Astrocyte (in vitro differentiated cells and primary cell): ENCODE data around the gene GATC. TPM values are rescaled to one million over a fixed set of nuclear protein-coding genes. Genes with fewer than 3 reads are reported as not detected.
"Not testable (repeated sequence)": the region's sequence is repeated elsewhere in the genome, so short reads cannot be mapped to it uniquely, and the experiment has no call there.

Experiments
- DNase-seq: peaks from one replicate; pipeline ENCODE4 v3.0.0-alpha.2; 2010; ENCODE audit warnings: low read depth
- FAIRE-seq: peaks from 2 replicates; lab custom pipeline; 2011; peaks lifted over from hg19 to GRCh38; lab: Jason Lieb, UNC
- H2AFZ ChIP-seq: 2 replicates; pipeline ENCODE4 v1.6.0; 2012; ENCODE audit warnings: low read depth, low read length, inconsistent platforms
- H3K27ac ChIP-seq: 2 replicates; pipeline ENCODE4 v1.5.1; 2011; ENCODE audit warnings: low read depth, low read length, inconsistent platforms
- H3K27me3 ChIP-seq: 2 replicates; pipeline ENCODE4 v1.6.0; 2011; ENCODE audit warnings: low read length, inconsistent platforms; ENCODE audit not compliant: insufficient read depth
- H3K36me3 ChIP-seq: 2 replicates; pipeline ENCODE4 v1.5.1; 2011; ENCODE audit warnings: low read length, inconsistent platforms; ENCODE audit not compliant: insufficient read depth
- H3K4me1 ChIP-seq: 2 replicates; pipeline ENCODE4 v1.5.1; 2011; ENCODE audit warnings: low read length, inconsistent platforms; ENCODE audit not compliant: insufficient read depth
- H3K4me2 ChIP-seq: 2 replicates; pipeline ENCODE4 v1.6.0; 2012; ENCODE audit warnings: low read length, inconsistent platforms
- H3K4me3 ChIP-seq: 2 replicates; pipeline ENCODE4 v1.5.1; 2011; ENCODE audit warnings: low read depth, mild to moderate bottlenecking, low read length, inconsistent platforms; ENCODE audit not compliant: insufficient read depth
- H3K79me2 ChIP-seq: 2 replicates; pipeline ENCODE4 v1.6.0; 2012; ENCODE audit warnings: mild to moderate bottlenecking, low read length, inconsistent platforms; ENCODE audit not compliant: insufficient read depth
- H3K9ac ChIP-seq: 2 replicates; pipeline ENCODE4 v1.6.0; 2012; ENCODE audit warnings: mild to moderate bottlenecking, low read length, inconsistent platforms
- H3K9me3 ChIP-seq: 2 replicates; pipeline ENCODE4 v1.5.1; 2012; ENCODE audit warnings: low read depth, mild to moderate bottlenecking, low read length, inconsistent platforms; ENCODE audit not compliant: insufficient read depth
- H4K20me1 ChIP-seq: 2 replicates; pipeline ENCODE4 v1.6.0; 2012; ENCODE audit warnings: low read length, inconsistent platforms; ENCODE audit not compliant: insufficient read depth
- H3K27ac Mint-ChIP-seq: one replicate; pipeline ENCODE4 v1.8.0; 2021; ENCODE audit warnings: mild to moderate bottlenecking, mixed read lengths; ENCODE audit not compliant: unreplicated experiment
- H3K27me3 Mint-ChIP-seq: one replicate; pipeline ENCODE4 v1.8.0; 2021; ENCODE audit warnings: low read depth, mixed read lengths; ENCODE audit not compliant: unreplicated experiment
- H3K36me3 Mint-ChIP-seq: one replicate; pipeline ENCODE4 v1.8.0; 2021; ENCODE audit warnings: low read depth, mixed read lengths; ENCODE audit not compliant: unreplicated experiment
- H3K4me1 Mint-ChIP-seq: one replicate; pipeline ENCODE4 v1.8.0; 2021; ENCODE audit warnings: low read depth, mixed read lengths; ENCODE audit not compliant: unreplicated experiment
- H3K4me3 Mint-ChIP-seq: one replicate; pipeline ENCODE4 v1.8.0; 2021; ENCODE audit warnings: mild to moderate bottlenecking, moderate library complexity, mixed read lengths; ENCODE audit not compliant: unreplicated experiment
- H3K9me3 Mint-ChIP-seq: one replicate; pipeline ENCODE4 v1.8.0; 2021; ENCODE audit warnings: mild to moderate bottlenecking, mixed read lengths; ENCODE audit not compliant: unreplicated experiment
- EZH2 ChIP-seq: IDR thresholded peaks from 2 replicates; pipeline ENCODE4 v1.6.1; 2012; ENCODE audit warnings: mild to moderate bottlenecking, low read length, inconsistent platforms; ENCODE audit not compliant: insufficient read depth
- total RNA-seq: library from RNA; stranded (reverse); gene quantifications from 2 replicates; pipeline ENCODE4 v1.2.1, GENCODE V29; 2021
- TF ChIP-seq, protein P1 (sequence below): IDR thresholded peaks from 2 replicates; pipeline ENCODE4 v1.5.1; 2011; ENCODE audit warnings: low read depth, mild to moderate bottlenecking, inconsistent platforms, low read length, moderate library complexity; ENCODE audit not compliant: insufficient read depth

GATC gene
- total RNA-seq, 1 donor from 2014 or later = 28.8 TPM

DNA sequence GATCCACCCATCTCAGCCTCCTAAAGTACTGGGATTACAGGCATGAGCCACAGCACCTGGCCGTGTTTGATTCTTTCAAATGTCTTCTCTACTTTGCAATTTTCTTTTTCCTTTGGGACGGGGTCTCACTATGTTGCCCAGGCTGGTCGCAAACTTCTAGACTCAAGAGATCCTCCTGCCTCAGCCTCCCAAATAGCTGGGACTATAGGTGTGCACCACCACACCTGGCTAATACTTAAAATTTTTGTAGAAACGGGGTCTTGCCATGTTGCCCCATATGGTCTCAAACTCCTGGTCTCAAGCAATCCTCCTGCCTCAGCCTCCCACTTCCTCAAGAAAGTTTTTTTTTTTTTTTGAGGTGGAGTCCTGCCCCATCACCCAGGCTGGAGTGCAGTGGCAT is 1.7 kb downstream of the GATC start:
- Mint-ChIP-seq H3K4me3 (peak overlapping the region; percentile 100), H3K9me3 (no peaks in the 10 kb centered on the region), H3K36me3 (peaks cover 7% of the 10 kb centered on the region), H3K4me1 (peaks cover 14% of the 10 kb centered on the region), H3K27ac (no peak overlapping the region), H3K27me3 (no peaks in the 10 kb centered on the region)
- no peaks in the 10 kb centered on the region for H3K27me3 ChIP-seq
- no peak overlapping the region for H3K4me3 ChIP-seq
- TF ChIP-seq, protein P1, sequence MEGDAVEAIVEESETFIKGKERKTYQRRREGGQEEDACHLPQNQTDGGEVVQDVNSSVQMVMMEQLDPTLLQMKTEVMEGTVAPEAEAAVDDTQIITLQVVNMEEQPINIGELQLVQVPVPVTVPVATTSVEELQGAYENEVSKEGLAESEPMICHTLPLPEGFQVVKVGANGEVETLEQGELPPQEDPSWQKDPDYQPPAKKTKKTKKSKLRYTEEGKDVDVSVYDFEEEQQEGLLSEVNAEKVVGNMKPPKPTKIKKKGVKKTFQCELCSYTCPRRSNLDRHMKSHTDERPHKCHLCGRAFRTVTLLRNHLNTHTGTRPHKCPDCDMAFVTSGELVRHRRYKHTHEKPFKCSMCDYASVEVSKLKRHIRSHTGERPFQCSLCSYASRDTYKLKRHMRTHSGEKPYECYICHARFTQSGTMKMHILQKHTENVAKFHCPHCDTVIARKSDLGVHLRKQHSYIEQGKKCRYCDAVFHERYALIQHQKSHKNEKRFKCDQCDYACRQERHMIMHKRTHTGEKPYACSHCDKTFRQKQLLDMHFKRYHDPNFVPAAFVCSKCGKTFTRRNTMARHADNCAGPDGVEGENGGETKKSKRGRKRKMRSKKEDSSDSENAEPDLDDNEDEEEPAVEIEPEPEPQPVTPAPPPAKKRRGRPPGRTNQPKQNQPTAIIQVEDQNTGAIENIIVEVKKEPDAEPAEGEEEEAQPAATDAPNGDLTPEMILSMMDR = no peak
- TF ChIP-seq EZH2 = no peak
- no peak overlapping the region for H3K27ac ChIP-seq
- peaks cover 22% of the 10 kb centered on the region for H3K36me3 ChIP-seq
- no peak overlapping the region for H2AFZ ChIP-seq
- H4K20me1 ChIP-seq = peaks cover 35% of the 10 kb centered on the region
- H3K9ac ChIP-seq = peak overlapping the region; percentile 97
- H3K9me3 ChIP-seq = no peaks in the 10 kb centered on the region
- H3K4me2 ChIP-seq = peak overlapping the region; percentile 97
- FAIRE-seq (no peak), DNase-seq (no peak)
- H3K79me2 ChIP-seq = peaks cover 80% of the 10 kb centered on the region
- H3K4me1 ChIP-seq = peaks cover 12% of the 10 kb centered on the region

DNA sequence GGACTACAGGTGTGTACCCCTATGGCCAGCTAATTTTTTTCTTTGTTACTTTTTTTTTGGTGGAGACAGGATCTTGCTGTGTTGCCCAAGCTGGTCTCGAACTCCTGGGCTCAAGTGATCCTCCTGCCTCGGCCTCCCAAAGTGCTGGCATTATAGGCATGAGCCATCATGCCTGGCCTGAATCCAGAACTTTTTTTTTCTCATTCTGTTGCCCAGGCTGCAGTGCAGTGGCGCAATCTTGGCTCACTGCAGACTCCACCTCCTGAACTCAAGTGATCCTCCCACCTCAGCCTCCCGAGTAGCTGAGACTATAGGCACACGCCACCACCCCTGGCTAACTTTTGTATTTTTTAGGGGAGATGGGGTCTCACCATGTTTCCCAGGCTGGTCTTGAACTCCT is 6.3 kb downstream of the GATC start:
- H3K27ac ChIP-seq, H3K4me1 Mint-ChIP-seq, FAIRE-seq, H3K9me3 ChIP-seq, H3K4me2 ChIP-seq, H3K27me3 ChIP-seq, H3K9me3 Mint-ChIP-seq, DNase-seq, H3K9ac ChIP-seq, H3K4me3 Mint-ChIP-seq, H3K36me3 Mint-ChIP-seq, H3K4me1 ChIP-seq, H3K4me3 ChIP-seq, H2AFZ ChIP-seq, H3K27me3 Mint-ChIP-seq, H3K27ac Mint-ChIP-seq: not testable (repeated sequence)
- Histone ChIP-seq H3K36me3 (peaks cover 16% of the 10 kb centered on the region), H4K20me1 (peaks cover 40% of the 10 kb centered on the region), H3K79me2 (peaks cover 54% of the 10 kb centered on the region)

DNA sequence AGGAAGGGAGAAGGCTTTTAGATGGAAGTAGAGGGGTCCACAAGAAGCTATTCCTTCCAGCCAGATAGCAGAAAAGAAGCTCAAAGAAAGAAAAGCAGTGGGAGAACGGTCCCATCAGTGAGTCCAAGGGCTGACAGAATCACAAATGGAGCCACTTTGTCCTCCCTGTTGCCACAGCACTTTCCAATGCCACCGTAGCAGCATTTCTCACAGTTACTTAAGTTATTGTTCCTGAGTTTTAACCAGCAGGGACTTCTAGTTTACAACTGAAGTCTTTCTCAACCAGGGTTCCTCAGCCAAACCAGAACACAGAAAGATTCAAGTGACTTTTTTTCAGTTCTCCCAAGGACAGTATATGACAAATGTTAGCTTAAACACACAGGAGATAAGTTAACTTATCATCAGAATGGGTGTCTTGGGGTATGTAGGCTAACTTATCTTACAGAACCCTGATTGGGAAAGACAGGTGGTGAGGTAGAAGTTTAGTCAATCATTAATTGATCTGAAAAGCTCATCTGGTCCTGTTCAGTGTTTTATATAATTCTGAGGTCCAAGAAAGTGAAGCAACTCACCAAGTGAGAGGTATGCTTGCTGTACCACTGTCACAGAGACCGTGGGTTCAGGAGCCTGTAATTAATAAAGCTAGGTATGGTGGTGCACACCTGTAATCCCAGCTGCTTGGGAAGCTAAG is 7.0 kb downstream of the GATC start:
- H3K9me3 Mint-ChIP-seq = no peaks in the 10 kb centered on the region
- H3K4me1 Mint-ChIP-seq = no peaks in the 10 kb centered on the region
- Histone ChIP-seq H3K27ac (no peak overlapping the region), H4K20me1 (peaks cover 34% of the 10 kb centered on the region), H3K4me2 (no peak overlapping the region), H3K27me3 (no peaks in the 10 kb centered on the region), H3K79me2 (peaks cover 47% of the 10 kb centered on the region), H3K4me1 (no peaks in the 10 kb centered on the region), H3K9me3 (no peaks in the 10 kb centered on the region), H3K36me3 (peaks cover 20% of the 10 kb centered on the region), H3K9ac (no peak overlapping the region), H2AFZ (no peak overlapping the region), H3K4me3 (no peak overlapping the region)
- H3K27me3 Mint-ChIP-seq = no peaks in the 10 kb centered on the region
- peaks cover 6% of the 10 kb centered on the region for H3K36me3 Mint-ChIP-seq
- DNase-seq = no peak
- FAIRE-seq = no peak
- H3K27ac Mint-ChIP-seq = no peak overlapping the region
- H3K4me3 Mint-ChIP-seq = no peak overlapping the region
- no peak for TF ChIP-seq EZH2
- TF ChIP-seq, protein P1 = no peak
